GM12872 (cell line): ENCODE measurements around the gene DHX40.

Experiments
- CTCF ChIP-seq: IDR thresholded peaks from 3 replicates; pipeline ENCODE4 v1.5.1; 2011; ENCODE audit warnings: low read depth, mild to moderate bottlenecking, low read length, moderate library complexity; ENCODE audit not compliant: insufficient read depth

DHX40 gene

DNA sequence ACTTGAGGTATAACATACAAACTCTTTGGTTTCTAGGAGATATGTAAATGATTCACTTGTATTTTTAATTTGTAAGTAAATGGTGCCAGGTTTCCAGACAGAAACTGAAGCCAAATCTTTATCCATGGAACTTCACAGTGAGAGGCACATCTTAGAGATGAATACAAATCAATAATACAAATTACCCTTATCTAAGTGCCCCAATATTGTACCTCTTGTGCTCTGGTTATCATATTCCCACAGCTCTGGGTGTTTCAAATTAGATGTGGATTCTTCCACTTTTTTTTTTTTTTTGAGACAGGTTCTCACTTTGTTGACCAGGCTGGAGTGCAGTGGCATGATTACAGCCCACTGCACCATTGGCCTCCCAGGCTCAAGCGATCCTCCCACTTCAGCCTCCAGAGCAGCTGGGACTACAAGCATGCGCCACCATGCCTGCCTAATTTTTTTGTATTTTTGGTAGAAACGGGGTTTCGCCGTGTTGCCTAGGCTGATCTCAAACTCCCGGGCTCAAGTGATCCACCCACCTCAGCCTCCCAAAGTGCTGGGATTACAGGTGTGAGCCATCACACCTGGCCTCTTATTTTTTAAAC lies 38.0 kb upstream of the DHX40 start:
- no peak for TF ChIP-seq CTCF

- TF ChIP-seq CTCF = no peak
Observed at GRCh38 chr17:59527931-59528330, 37.5 kb upstream of the DHX40 start.

DNA sequence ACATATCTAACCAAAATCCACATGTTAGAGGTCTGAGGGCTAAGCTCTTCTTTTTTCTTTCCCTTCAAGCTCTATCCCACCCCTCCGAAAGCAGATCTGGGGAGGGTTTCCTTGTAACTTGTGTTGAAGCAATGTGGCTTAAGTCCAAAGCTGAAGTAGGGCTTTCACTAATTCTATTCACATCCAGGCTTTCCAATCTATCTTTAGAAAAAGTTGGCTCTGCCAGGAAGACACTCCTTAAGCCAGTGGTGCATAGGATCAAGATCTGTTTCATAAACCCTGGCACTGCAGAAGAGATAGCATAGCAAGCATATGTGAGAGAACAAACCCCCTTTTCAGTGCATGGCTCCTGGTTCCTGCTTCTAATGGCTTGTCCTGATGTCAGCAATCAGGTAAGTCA lies 34.9 kb upstream of the DHX40 start:
- TF ChIP-seq CTCF = no peak

- no peak for TF ChIP-seq CTCF
Observed at GRCh38 chr17:59533694-59534093, 31.7 kb upstream of the DHX40 start.

DNA sequence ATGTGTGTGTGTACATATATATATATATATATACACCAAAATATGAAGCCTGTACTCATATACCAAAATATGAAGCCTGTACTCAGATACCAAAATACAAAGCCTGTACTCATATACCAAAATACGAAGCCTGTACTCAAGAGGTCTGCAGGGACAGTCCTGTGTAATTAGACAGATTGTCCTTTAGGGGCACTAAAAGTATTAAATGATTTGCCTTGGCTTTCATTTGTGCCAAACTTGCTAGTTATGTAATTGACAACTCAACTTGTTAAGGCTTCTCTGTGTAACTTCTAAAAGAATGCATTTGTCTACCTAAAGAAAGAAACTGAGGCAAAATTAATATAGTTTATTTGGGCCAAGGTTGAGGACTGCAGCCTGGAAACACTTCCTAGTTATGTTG lies 30.8 kb upstream of the DHX40 start:
- TF ChIP-seq CTCF = no peak

DNA sequence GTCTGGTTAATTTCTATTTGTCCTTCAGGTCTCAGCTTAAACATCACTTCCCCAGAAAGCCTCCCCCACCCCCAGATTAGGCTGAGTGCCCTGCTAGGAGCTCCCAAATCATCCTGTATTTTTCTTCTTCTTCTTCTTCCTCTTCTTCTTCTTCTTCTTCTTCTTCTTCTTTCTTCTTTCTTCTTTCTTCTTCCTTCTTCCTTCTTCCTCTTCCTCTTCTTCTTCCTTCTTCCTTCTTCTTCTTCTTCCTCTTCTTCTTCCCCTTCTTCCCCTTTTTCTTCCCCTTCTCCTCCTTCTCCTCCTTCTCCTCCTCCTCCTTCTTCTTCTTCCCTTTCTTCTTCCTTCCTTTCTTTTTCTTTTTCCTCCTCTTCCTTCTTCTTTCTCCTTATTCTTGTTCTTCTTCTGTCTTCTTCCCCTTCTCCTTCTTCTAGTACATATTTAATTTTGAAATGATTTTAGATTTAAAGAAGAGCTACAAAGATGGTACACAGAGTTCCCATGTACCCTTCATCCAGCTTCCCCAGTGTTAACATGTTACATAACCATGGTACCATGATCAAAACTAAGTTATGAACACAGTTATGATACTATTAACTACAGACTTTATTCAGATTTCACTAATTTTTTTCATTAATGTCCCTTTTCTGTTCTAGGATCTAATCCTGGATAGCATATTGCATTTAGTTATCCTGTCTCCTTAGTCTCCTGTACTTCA lies 27.1 kb upstream of the DHX40 start:
- TF ChIP-seq CTCF = no peak

DNA sequence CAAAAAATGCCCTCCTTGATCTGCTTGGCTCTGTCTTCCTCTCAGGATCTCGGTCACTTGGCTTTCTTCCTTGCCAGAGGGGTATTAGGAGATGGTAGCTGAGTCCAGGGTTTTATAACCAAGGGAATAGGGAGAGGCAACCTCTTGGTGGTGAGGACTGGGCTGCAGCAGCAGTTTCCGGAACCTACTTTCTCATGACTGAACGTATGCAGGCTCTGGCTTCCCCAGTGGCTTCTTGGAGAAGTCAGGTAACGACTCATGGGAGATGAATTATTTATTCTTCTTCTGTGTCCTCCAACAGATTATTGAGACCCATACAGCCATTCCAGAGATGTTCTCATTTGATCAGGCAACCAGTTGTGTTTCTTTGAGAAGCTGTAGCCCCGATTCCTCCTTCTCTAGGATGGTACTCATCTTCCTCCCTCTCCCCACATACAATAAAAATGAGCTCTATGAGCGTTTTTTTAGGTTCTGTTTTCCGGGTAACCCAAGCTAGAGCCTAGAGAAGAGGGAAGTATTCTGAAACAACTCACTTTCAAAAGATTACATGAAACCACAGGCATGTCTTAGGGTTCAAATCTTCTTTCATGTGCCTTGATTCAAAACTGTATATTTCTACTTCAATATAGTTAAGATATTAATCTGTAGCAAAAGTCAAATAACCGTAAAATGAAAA lies 22.3 kb upstream of the DHX40 start:
- TF ChIP-seq CTCF = no peak
